ENCODE measurements around the gene RUSC1.
A peak's percentile ranks its signal among the peaks of the same experiment; 100 is the strongest.
"Not testable (repeated sequence)": the region's sequence is repeated elsewhere in the genome, so short reads cannot be mapped to it uniquely, and the experiment has no call there.

RUSC1 gene

GRCh38 chr1:155323729-155324036, 3.0 kb downstream of the RUSC1 start:
- Mint-ChIP-seq H3K9me3 (no peaks in the 10 kb centered on the region), H3K4me3 (peak overlapping the region; percentile 92), H3K4me1 (peaks cover 22% of the 10 kb centered on the region), H3K36me3 (peaks cover 4% of the 10 kb centered on the region), H3K27ac (peak overlapping the region; percentile 74), H3K27me3 (no peaks in the 10 kb centered on the region)
- peak; percentile 65 to 66 for DNase-seq (ENCODE audit: low spot score in 2 of 2)
- ATAC-seq (ENCODE audit: low read depth), result peak; percentile 66

GRCh38 chr1:155324037-155324716, 3.5 kb downstream of the RUSC1 start:
- no peaks in the 10 kb centered on the region for H3K9me3 Mint-ChIP-seq
- H3K4me1 Mint-ChIP-seq, result peaks cover 19% of the 10 kb centered on the region
- H3K27ac Mint-ChIP-seq, result peak overlapping the region; percentile 74
- H3K4me3 Mint-ChIP-seq, result peak overlapping the region; percentile 92
- DNase-seq (ENCODE audit: low spot score in 2 of 2), result peak; percentile 72 to 74
- H3K27me3 Mint-ChIP-seq, result no peaks in the 10 kb centered on the region
- peaks cover under 1% of the 10 kb centered on the region for H3K36me3 Mint-ChIP-seq
- peak; percentile 71 for ATAC-seq (ENCODE audit: low read depth)

GRCh38 chr1:155324717-155325602, 4.3 kb downstream of the RUSC1 start:
- Mint-ChIP-seq H3K9me3 (no peaks in the 10 kb centered on the region), H3K4me1 (peaks cover 16% of the 10 kb centered on the region), H3K27ac (no peak overlapping the region), H3K27me3 (no peaks in the 10 kb centered on the region), H3K36me3 (no peaks in the 10 kb centered on the region), H3K4me3 (peak overlapping the region; percentile 92)
- DNase-seq (ENCODE audit: low spot score in 2 of 2) (no peak), ATAC-seq (ENCODE audit: low read depth) (no peak)

GRCh38 chr1:155325603-155325893, 4.9 kb downstream of the RUSC1 start:
- DNase-seq (ENCODE audit: low spot score in 2 of 2), result no peak
- ATAC-seq (ENCODE audit: low read depth), result no peak
- Mint-ChIP-seq H3K4me3 (peak overlapping the region; percentile 33), H3K27ac (no peak overlapping the region), H3K4me1 (peaks cover 11% of the 10 kb centered on the region), H3K9me3 (no peaks in the 10 kb centered on the region), H3K36me3 (peaks cover under 1% of the 10 kb centered on the region), H3K27me3 (no peaks in the 10 kb centered on the region)

GRCh38 chr1:155326020-155326526, 5.4 kb downstream of the RUSC1 start:
- no peak for ATAC-seq (ENCODE audit: low read depth)
- peaks cover 5% of the 10 kb centered on the region for H3K36me3 Mint-ChIP-seq
- DNase-seq (ENCODE audit: low spot score in 2 of 2), result no peak
- H3K4me3 Mint-ChIP-seq, result peak overlapping the region; percentile 52
- peak overlapping the region; percentile 37 for H3K27ac Mint-ChIP-seq
- no peaks in the 10 kb centered on the region for H3K27me3 Mint-ChIP-seq
- no peaks in the 10 kb centered on the region for H3K9me3 Mint-ChIP-seq
- peaks cover 11% of the 10 kb centered on the region for H3K4me1 Mint-ChIP-seq

GRCh38 chr1:155326631-155327037, 5.9 kb downstream of the RUSC1 start:
- DNase-seq (ENCODE audit: low spot score in 2 of 2), result no peak
- Mint-ChIP-seq H3K4me3 (no peak overlapping the region), H3K36me3 (peaks cover 7% of the 10 kb centered on the region), H3K27ac (no peak overlapping the region), H3K9me3 (no peaks in the 10 kb centered on the region), H3K4me1 (peaks cover 13% of the 10 kb centered on the region), H3K27me3 (no peaks in the 10 kb centered on the region)
- ATAC-seq (ENCODE audit: low read depth), result no peak

GRCh38 chr1:155327981-155328380, 7.3 kb downstream of the RUSC1 start:
- Mint-ChIP-seq H3K27ac (peak overlapping the region; percentile 78), H3K27me3 (no peaks in the 10 kb centered on the region), H3K36me3 (peaks cover 7% of the 10 kb centered on the region), H3K4me1 (peaks cover 13% of the 10 kb centered on the region), H3K9me3 (no peaks in the 10 kb centered on the region), H3K4me3 (no peak overlapping the region)
- no peak for ATAC-seq (ENCODE audit: low read depth)
- DNase-seq (ENCODE audit: low spot score in 2 of 2), result no peak

GRCh38 chr1:155328856-155329255, 8.2 kb downstream of the RUSC1 start:
- not testable (repeated sequence) for H3K27me3 Mint-ChIP-seq; H3K9me3 Mint-ChIP-seq; H3K27ac Mint-ChIP-seq; H3K4me3 Mint-ChIP-seq; ATAC-seq (ENCODE audit: low read depth); DNase-seq (ENCODE audit: low spot score in 2 of 2); H3K36me3 Mint-ChIP-seq
- peaks cover 13% of the 10 kb centered on the region for H3K4me1 Mint-ChIP-seq

GRCh38 chr1:155329980-155330598, 9.4 kb downstream of the RUSC1 start:
- no peaks in the 10 kb centered on the region for H3K9me3 Mint-ChIP-seq
- peaks cover 13% of the 10 kb centered on the region for H3K4me1 Mint-ChIP-seq
- no peak overlapping the region for H3K4me3 Mint-ChIP-seq
- no peak overlapping the region for H3K27ac Mint-ChIP-seq
- no peaks in the 10 kb centered on the region for H3K27me3 Mint-ChIP-seq
- DNase-seq (ENCODE audit: low spot score in 2 of 2), result no peak
- H3K36me3 Mint-ChIP-seq, result peaks cover 13% of the 10 kb centered on the region
- ATAC-seq (ENCODE audit: low read depth), result no peak

GRCh38 chr1:155334962-155335361, 14.3 kb downstream of the RUSC1 start:
- no peaks in the 10 kb centered on the region for H3K27me3 Mint-ChIP-seq
- ATAC-seq (ENCODE audit: low read depth) (no peak), DNase-seq (ENCODE audit: low spot score in 2 of 2) (no peak)
- no peak overlapping the region for H3K27ac Mint-ChIP-seq
- H3K9me3 Mint-ChIP-seq, result no peaks in the 10 kb centered on the region
- H3K4me1 Mint-ChIP-seq, result peaks cover 6% of the 10 kb centered on the region
- H3K4me3 Mint-ChIP-seq, result no peak overlapping the region
- peaks cover 31% of the 10 kb centered on the region for H3K36me3 Mint-ChIP-seq

GRCh38 chr1:155339515-155340097, 18.9 kb downstream of the RUSC1 start:
- H3K36me3 Mint-ChIP-seq, result peaks cover 44% of the 10 kb centered on the region
- ATAC-seq (ENCODE audit: low read depth) (no peak), DNase-seq (ENCODE audit: low spot score in 2 of 2) (no peak)
- no peak overlapping the region for H3K4me3 Mint-ChIP-seq
- H3K4me1 Mint-ChIP-seq, result no peaks in the 10 kb centered on the region
- H3K27me3 Mint-ChIP-seq, result no peaks in the 10 kb centered on the region
- no peaks in the 10 kb centered on the region for H3K9me3 Mint-ChIP-seq
- peak overlapping the region; percentile 67 for H3K27ac Mint-ChIP-seq

GRCh38 chr1:155342842-155343241, 22.1 kb downstream of the RUSC1 start:
- H3K27ac Mint-ChIP-seq, result peak overlapping the region; percentile 24
- ATAC-seq (ENCODE audit: low read depth) (no peak), DNase-seq (ENCODE audit: low spot score in 2 of 2) (no peak)
- peaks cover 49% of the 10 kb centered on the region for H3K36me3 Mint-ChIP-seq
- no peak overlapping the region for H3K4me3 Mint-ChIP-seq
- no peaks in the 10 kb centered on the region for H3K4me1 Mint-ChIP-seq
- H3K9me3 Mint-ChIP-seq, result no peaks in the 10 kb centered on the region
- no peaks in the 10 kb centered on the region for H3K27me3 Mint-ChIP-seq

GRCh38 chr1:155352631-155353030, 31.9 kb downstream of the RUSC1 start:
- H3K4me3 Mint-ChIP-seq, result no peak overlapping the region
- DNase-seq (ENCODE audit: low spot score in 2 of 2), result no peak
- ATAC-seq (ENCODE audit: low read depth), result no peak
- H3K36me3 Mint-ChIP-seq, result peaks cover 21% of the 10 kb centered on the region
- H3K27ac Mint-ChIP-seq, result no peak overlapping the region
- H3K4me1 Mint-ChIP-seq, result no peaks in the 10 kb centered on the region
- H3K27me3 Mint-ChIP-seq, result no peaks in the 10 kb centered on the region
- no peaks in the 10 kb centered on the region for H3K9me3 Mint-ChIP-seq

- no peaks in the 10 kb centered on the region for H3K27me3 Mint-ChIP-seq
- ATAC-seq (ENCODE audit: low read depth), result no peak
- H3K36me3 Mint-ChIP-seq, result peaks cover 6% of the 10 kb centered on the region
- no peaks in the 10 kb centered on the region for H3K9me3 Mint-ChIP-seq
- DNase-seq (ENCODE audit: low spot score in 2 of 2), result no peak
- no peak overlapping the region for H3K4me3 Mint-ChIP-seq
- no peak overlapping the region for H3K27ac Mint-ChIP-seq
- no peaks in the 10 kb centered on the region for H3K4me1 Mint-ChIP-seq
Measured at GRCh38 chr1:155360051-155360450, 39.4 kb downstream of the RUSC1 start.
